Measurements from ENCODE around the gene ZNF117.
"Not testable (repeated sequence)": the region's sequence is repeated elsewhere in the genome, so short reads cannot be mapped to it uniquely, and the experiment has no call there.

Gene ZNF117

GRCh38 chr7:64938540-64938939 lies 52.3 kb downstream of the ZNF117 start:
- no peaks in the 10 kb centered on the region for H3K9me3 ChIP-seq (ENCODE audit: control insufficient read depth, insufficient read depth, low read length)

GRCh38 chr7:64934478-64934877 lies 56.4 kb downstream of the ZNF117 start:
- peaks cover 3% of the 10 kb centered on the region for H3F3A ChIP-seq (ENCODE audit: control insufficient read depth, insufficient read depth)
- H3K9me2 ChIP-seq (replicated peaks; ENCODE audit: control insufficient read depth, low read length), result no peaks in the 10 kb centered on the region
- TF ChIP-seq CTCF (IDR thresholded peaks at IDR 0.05; ENCODE audit: low read depth, low read length, poor library complexity, severe bottlenecking), result no peak
- TF ChIP-seq EZH2phosphoT487 (IDR thresholded peaks at IDR 0.05; ENCODE audit: borderline replicate concordance, low read length), result no peak
- peaks cover 6% of the 10 kb centered on the region; the same call in 1 of the 2 replicates for H3K9me3 ChIP-seq (ENCODE audit: control insufficient read depth, insufficient read depth, low read length)
- no peaks in the 10 kb centered on the region for H3K79me2 ChIP-seq (ENCODE audit: control insufficient read depth, low read length)
- no peak overlapping the region for H3K27ac ChIP-seq (ENCODE audit: low read depth, low read length)
- H4K20me1 ChIP-seq (ENCODE audit: control insufficient read depth, insufficient read depth, low read depth, low read length), result no peaks in the 10 kb centered on the region
- H3K27me3 ChIP-seq (ENCODE audit: control insufficient read depth, low read length), result no peaks in the 10 kb centered on the region
- no peaks in the 10 kb centered on the region for H3K4me1 ChIP-seq (ENCODE audit: control insufficient read depth, low read length)
- no peak overlapping the region for H3K4me2 ChIP-seq (ENCODE audit: low read length)
- peaks cover 4% of the 10 kb centered on the region for H3K36me3 ChIP-seq (ENCODE audit: control insufficient read depth, low read length)
- H3K4me3 ChIP-seq (ENCODE audit: low read length), result no peak overlapping the region

More at GRCh38 chr7:64938540-64938939, 52.3 kb downstream of the ZNF117 start:
- Histone ChIP-seq H3K79me2 (ENCODE audit: control insufficient read depth, low read length) (no peaks in the 10 kb centered on the region), H3K4me2 (ENCODE audit: low read length) (no peak overlapping the region), H3K4me3 (ENCODE audit: low read length) (no peak overlapping the region), H4K20me1 (ENCODE audit: control insufficient read depth, insufficient read depth, low read depth, low read length) (no peaks in the 10 kb centered on the region), H3K36me3 (ENCODE audit: control insufficient read depth, low read length) (no peaks in the 10 kb centered on the region), H3F3A (ENCODE audit: control insufficient read depth, insufficient read depth) (peaks cover 2% of the 10 kb centered on the region), H3K9me2 (replicated peaks; ENCODE audit: control insufficient read depth, low read length) (no peaks in the 10 kb centered on the region), H3K4me1 (ENCODE audit: control insufficient read depth, low read length) (no peaks in the 10 kb centered on the region), H3K27me3 (ENCODE audit: control insufficient read depth, low read length) (no peaks in the 10 kb centered on the region), H3K27ac (ENCODE audit: low read depth, low read length) (no peak overlapping the region)
- no peak for TF ChIP-seq EZH2phosphoT487 (IDR thresholded peaks at IDR 0.05; ENCODE audit: borderline replicate concordance, low read length)
- no peak for TF ChIP-seq CTCF (IDR thresholded peaks at IDR 0.05; ENCODE audit: low read depth, low read length, poor library complexity, severe bottlenecking)

- H4K20me1 ChIP-seq (ENCODE audit: control insufficient read depth, insufficient read depth, low read depth, low read length); H3K9me2 ChIP-seq (replicated peaks; ENCODE audit: control insufficient read depth, low read length); H3K4me1 ChIP-seq (ENCODE audit: control insufficient read depth, low read length); H3K4me2 ChIP-seq (ENCODE audit: low read length); H3K27me3 ChIP-seq (ENCODE audit: control insufficient read depth, low read length); H3F3A ChIP-seq (ENCODE audit: control insufficient read depth, insufficient read depth); H3K4me3 ChIP-seq (ENCODE audit: low read length); H3K27ac ChIP-seq (ENCODE audit: low read depth, low read length); H3K79me2 ChIP-seq (ENCODE audit: control insufficient read depth, low read length): not testable (repeated sequence)
- peaks cover 44% of the 10 kb centered on the region for H3K9me3 ChIP-seq (ENCODE audit: control insufficient read depth, insufficient read depth, low read length)
- peaks cover 62% of the 10 kb centered on the region for H3K36me3 ChIP-seq (ENCODE audit: control insufficient read depth, low read length)
Measured at GRCh38 chr7:64928252-64929187, 62.3 kb downstream of the ZNF117 start.

All from DOHH2 (cell line).